GM19025 (cell line): ENCODE data around the gene LDLRAD3.

Source experiments
- ATAC-seq: cut with Tn5 transposase; IDR thresholded peaks from one replicate; pipeline ENCODE4 v1.9.1; 2021; ENCODE audit warnings: mild to moderate bottlenecking, low read depth, moderate library complexity; ENCODE audit not compliant: unreplicated experiment

LDLRAD3 gene

DNA sequence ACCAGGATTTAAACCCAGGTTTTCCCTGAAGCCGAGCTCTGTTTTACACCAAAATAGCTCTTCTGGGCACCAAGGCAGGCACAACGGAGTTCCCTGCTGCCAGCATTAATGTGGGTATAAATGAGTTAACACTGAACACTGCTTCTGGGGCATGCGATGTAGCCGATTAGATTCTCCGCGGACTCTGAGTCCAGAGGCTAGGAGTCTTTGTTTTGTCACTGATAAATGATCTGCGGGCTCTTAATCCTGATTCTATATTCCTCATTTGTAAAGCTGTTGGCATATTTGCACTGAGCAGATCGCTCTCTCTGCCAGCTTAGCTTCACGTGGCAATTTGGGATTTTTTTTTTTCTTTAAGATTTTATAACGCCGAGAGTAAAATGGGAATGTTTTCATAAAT lies 16.8 kb upstream of the LDLRAD3 start:
- ATAC-seq: no peak

DNA sequence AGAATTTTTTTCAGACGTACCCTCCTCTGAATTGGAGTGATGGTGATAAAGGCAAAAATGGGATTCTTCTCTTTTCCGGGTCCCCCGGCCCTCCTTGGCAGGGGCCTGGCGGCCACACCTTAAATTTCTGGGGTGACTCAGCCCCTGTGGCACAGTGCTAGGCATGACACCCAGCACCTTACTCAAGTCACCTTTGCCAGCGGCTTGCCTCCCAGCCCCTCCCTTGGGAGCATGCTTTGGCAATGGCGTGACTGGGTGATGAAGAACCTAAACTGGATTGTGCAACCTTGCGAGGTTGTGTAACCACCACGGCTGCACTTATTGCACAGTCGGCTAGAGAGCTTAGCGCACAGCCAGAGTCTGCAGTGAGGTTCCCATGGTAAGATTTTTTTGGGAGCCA lies 16.2 kb upstream of the LDLRAD3 start:
- ATAC-seq: no peak

DNA sequence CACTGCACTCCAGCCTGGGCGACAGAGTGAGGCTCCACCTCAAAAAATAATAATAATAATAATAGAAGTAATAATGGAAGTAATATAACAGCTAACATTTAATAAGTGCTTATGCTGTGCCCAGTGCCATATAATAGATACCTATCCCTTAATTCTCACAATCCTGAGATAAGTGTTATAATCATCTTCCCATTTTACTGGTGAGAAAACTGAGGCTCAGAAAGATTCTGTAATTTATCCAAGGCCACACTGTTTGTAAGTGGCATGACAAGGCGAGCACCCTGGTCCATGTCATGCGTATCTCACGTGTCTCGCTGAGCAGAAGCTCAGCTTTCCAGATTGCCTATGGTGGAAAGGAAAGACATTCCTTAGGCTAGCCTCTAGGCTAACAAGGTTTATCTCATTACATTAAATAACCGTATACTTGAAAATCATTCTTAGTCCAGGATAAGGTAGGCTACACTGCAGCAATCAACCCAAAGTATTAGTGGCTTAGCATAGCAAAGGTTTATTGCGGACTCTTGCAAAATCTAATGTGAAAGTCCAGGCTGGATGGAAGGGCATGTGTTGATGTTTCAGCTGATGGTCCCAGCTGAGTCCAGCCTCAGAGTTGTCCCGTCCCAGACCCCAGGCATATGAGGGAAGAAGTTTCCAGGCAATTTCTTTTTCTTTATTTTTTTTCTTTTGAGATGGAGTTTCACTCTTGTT lies 15.0 kb upstream of the LDLRAD3 start:
- no peak for ATAC-seq

DNA sequence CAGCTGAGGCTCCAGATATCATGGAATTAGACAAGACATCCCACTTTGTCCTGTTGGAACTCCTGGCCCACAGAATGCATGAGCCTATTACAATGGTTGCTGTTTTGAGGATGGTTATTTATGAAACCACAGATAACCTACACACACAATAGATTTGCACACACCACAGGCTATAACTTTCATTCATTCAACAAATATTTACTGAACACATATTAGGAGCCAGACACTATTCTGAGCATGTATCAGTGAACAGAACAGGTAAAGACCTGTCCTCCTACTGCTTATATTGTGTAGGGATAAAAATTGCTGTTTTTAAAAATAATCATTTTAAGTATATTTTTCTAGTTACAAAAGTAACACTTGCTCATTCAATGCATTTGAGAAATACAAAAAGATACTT lies 13.4 kb upstream of the LDLRAD3 start:
- no peak for ATAC-seq

DNA sequence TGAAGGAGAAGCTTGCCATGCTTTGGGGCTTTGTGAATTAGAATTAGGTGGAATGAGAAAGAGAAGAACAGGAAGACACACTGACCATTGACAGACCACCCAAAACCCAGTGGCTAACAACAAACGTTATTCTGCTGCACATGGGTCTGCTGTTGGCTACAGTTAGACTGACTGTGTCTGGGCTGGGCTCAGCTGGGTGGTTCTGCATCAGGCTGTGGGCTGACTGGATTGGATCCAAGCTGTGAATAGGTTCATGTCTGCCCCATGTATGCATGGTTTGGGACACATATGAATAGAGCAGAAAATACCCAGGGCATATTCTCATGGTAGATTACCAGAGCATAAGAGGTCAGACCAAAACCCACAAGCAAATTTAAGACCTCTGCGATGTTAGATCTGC lies 11.7 kb upstream of the LDLRAD3 start:
- no peak for ATAC-seq

DNA sequence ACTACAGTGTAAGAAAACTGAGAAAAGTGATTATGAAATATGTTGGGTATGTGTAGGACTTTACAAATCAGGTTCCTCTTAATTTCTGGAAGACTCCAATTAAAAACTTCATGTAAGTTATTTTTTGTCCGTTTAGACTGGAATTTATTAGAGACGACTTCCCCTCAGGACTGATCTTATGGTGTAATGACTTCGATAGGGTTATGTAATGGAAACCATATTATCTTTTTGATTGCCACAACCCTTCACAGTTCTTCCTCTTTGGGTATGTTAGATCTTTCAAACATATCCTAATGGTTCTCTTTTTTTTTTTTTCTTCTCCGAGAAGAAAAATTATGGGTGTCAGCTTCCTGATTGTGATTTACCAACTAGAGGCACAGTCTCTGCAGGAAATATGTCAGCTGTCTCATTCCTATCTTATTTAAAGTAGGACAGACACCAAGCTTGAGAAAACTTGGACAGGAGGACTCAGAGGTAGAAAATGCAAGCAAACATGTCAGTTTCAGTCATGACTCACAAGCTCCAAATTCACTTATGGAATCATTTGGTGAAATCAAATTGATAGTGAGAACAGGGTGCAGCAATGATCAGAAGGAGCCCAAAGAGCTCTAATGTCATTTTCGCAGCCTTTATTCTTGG lies 11.1 kb upstream of the LDLRAD3 start:
- no peak for ATAC-seq

DNA sequence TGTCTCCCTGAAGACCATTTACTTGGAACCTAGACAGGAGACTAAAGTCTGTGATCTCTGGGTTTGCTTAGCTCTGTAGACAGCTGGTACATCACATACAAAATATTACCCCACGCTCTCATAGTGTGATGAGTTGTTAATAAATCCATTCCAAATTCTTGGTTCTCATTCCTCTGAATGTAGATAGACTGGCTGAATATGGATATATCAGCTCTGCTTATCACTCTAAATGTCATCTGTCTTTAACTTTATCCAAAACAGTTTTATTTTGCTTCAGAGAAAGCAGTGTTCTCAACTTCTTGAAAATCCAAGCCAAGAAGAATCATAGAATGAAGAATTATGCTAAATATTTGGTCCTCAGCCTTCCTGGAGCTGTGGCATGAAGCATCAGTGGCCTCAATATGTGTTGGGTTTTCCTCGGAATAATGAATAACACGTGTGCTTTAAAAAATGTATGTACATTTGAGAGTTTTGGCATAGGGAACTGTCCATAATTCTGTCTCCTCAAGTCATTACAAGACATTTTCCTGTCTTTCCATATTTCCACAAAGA lies 10.5 kb upstream of the LDLRAD3 start:
- ATAC-seq: no peak

DNA sequence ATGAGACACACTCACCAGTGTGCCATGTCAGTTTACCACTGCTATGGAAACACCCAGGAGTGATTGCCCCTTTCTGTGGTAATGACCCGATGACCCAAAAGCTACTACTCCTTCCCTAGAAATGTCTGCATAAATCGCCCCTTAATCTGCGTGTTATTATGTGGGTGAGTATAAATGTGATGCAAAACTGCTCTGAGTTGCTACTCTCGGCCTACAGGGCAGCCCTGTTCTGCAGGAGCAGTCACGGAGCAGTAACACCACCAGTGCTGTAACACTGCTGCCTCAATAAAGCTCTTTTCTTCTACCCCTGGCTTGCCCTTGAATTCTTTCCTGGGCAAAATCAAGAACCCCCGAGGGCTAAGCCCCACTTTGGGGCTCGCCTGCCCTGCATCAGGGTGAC lies 9.6 kb upstream of the LDLRAD3 start:
- no peak for ATAC-seq

DNA sequence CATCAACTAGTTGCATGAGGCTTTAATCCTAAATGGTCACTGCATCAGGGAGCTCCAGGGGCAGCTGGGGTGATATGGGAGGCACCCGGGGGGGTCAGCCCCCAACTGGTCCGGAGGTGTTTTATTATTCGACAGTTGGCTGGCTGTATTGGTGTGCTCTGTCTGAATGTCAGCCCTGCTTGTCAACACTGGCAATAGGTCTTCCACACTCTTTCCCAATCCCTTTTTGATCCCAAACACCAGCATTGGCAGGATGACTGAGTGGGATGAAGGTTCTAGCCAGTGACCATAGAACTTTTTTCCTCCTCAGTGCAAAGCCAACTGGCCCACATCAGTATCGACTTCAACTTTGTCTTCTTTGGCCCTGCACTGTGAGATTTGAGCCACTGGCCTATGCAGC lies 8.9 kb upstream of the LDLRAD3 start:
- no peak for ATAC-seq

DNA sequence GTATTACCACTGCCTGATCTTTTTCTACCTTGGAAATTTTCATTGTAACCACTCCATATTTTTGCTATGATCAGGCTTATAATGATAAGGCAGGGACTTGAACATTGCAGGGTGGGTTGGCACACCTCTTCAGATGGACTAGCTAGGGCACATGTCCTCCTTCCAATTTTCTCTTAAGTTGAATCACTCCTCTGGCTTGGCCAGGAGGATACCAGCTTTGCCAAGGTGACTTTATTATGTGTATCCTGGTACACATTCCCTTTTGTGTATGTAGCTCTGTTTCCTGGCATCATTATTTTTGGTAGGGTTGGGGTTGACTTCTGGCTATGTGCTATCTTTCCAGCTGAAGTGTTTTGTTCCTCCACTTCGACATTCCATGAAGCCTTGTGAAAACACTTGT lies 8.5 kb upstream of the LDLRAD3 start:
- no peak for ATAC-seq

DNA sequence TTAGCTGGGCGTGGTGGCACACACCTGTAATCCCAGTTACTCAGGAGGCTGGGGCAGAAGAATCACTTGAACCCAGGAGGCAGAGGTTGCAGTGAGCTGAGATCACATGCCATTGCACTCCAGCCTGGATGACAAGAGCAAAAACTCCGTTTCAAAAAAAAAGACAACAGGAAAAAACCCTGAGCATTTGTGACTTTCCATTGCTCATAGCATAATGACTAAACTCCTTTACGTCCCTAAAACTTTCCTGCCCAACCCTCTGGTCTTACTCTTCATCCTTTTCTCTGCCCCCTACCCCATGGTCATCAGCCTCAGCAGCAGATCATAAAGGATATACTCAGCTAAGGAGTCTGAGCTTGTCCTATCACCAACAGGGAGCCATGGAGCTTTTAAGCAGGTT lies 6.8 kb upstream of the LDLRAD3 start:
- no peak for ATAC-seq

DNA sequence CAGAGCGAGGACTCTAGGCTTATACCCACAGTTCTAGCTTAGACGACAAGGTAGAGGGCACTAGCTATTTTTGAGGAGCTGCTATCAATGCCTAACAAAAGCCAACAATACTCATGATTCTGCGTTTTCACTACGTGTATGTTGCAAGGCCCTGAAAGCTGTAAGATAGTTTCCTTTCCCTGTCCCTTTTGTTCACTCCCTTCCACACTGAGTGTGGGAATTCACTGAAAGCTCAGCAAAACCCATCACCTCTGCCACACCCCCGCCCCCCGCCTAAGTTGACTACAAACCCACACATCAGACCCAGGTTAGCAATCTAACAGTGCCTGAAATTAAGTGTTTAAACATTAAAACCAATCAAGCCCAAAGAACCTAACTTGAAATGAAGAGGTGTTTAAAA lies 6.2 kb upstream of the LDLRAD3 start:
- no peak for ATAC-seq

DNA sequence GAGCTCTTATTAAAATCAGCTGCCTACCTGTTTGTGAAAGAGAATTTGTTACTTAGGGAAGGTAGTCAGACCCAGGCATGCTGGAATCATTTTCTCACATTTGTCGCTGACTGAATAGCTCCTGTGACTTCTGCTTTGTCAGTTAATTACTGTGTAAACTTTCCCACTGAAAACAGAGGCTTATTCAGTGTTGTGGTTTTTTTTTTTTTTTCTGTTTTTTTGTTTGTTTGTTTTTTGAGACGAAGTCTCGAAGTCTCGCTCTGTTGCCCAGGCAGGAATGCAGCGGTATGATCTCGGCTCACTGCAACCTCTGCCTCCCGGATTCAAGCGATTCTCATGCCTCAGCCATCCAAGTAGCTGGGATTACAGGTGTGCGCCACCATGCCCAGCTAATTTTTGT lies 5.6 kb upstream of the LDLRAD3 start:
- ATAC-seq: no peak

DNA sequence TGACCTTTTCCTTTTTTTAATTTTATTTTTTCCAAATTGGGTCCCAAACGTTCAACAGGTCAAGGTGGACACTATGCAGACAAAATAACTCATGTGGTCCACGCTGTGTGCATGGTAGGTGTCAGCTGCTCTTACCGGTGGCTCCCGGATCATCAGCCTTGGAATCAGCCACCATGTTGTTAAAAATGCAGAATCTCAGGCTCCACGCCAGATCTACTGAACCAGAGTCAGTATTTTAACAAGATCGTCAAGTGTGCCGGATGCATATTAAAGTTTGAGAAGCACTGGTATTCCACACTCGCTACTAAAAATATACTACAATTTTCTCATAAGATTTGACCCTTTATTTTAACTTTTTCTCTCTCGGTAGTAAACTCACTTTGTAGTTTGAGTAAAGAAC lies 553 bp upstream of the LDLRAD3 start:
- no peak for ATAC-seq

DNA sequence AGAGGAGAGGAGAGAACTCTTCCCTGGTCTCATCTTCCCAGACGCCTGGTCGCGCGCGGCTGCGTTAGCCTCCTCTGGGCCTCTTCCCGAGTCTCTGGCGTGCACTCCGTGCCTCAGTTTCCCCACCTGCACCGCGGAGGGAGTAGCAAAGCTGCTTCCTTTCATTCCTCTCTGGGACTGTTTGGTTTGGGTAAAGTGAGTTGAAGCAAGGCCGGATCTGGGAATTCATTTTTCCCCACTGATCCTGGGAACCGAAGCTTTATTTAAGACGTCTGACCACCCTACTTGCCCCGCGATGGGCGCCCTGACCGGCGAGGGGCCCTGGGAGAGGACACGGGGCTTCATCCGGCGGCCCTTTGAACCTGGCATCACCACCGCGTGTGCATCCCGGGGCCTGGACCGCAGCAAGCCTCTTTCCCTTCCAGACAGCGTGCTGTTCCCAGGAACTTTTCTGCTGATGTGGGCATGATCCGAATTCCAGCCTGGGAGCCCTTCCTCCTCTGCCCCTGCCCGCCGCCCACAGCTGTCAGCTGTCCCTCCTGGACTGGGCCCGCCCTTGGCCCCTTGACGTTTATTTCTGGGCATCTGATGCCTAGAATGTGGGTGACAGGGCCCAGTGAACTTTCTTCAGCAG lies 758 bp downstream of the LDLRAD3 start:
- ATAC-seq: no peak

DNA sequence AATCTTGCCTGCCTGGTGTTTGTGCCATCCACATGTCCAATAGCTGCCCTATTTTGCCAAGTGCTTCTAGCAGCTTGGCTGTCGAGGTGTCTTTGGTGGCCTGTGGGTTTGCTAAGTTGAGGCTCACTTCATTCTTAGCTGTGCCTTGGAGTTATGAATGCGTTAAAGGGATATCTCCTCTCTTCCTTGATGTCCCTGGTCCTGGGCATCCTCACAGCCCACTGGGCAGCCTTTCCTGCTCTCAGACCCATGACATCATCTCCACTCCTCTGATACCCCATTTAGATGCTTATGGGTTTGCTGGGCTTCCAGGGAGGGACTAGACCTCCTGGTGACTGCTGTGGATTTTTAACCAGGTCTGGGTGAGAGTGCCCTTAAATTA lies 1.3 kb downstream of the LDLRAD3 start:
- no peak for ATAC-seq

DNA sequence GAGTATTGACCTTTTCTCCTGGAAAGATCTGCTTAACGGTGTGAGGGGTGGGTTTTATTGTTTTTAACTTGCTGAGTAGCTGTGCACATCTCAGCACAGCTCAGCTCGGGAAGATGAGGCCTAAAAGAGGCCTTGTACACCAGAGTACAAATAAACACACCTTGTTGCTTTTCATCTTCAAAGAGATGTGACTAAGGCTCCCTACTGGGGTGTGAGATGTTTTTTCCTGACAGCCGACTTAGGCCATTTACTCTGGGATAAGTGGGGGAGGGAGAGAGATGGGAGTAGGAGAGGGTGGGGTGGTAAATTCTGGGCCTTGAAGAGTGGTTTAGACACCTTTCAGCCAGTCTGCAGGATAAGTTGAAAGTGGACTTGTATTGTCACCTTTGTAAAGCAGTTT lies 2.9 kb downstream of the LDLRAD3 start:
- no peak for ATAC-seq

DNA sequence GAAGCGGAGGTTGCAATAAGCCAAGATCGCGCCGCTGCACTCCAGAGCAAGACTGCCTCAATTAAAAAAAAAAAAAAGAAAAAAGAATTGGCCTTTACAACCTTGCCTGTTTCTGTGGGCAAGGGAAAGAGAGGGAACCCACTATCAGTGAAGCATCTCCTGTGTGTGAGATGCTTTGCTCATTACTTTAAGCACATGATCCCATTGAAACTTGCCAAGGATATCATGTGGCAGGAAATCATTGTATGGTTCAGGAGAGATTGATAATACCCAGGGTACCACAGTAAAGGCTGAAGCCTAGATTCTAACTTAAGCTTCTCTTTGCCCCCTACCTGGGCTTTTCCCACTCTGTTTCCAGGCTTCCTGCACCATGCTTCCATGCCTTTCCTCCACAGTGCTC lies 3.6 kb downstream of the LDLRAD3 start:
- ATAC-seq: no peak

DNA sequence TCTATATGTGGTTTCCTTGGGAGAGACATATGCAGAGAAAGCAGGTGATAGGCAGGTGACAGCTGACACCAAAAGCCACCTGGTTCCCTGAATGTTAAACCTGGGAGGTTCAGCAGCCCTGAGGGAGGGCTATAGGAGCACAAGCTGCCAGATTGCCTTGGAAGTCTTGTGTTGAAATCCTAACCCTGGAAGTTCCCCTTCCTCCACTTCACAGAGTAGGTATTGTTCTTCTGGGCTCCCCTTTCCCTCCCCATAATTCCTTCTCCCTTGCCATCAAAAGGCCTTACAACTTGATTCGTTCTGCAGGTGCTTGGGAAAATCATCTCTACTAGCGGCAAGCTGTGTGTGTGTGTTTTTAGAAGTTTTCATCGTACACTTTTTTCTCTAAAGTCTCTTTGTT lies 5.4 kb downstream of the LDLRAD3 start:
- ATAC-seq: no peak

DNA sequence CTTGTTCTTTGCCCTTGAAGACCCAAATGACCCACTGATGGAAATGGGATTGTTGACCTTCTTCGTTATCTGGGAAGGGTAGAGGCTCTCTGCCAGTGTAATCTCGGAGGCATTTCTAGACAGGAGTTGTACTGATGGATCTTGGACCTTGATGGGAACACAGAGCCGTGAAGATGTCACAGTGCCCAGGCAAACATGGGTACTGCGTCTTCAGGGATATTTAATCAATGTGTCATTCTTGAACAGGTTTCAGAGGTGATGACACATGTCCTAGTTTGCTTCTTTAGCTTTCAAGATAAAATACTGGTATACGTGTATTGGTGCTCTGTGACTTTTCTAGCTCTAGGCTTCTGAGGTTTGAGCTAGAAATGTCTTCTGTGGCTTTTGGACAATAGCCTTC lies 6.2 kb downstream of the LDLRAD3 start:
- ATAC-seq: no peak

DNA sequence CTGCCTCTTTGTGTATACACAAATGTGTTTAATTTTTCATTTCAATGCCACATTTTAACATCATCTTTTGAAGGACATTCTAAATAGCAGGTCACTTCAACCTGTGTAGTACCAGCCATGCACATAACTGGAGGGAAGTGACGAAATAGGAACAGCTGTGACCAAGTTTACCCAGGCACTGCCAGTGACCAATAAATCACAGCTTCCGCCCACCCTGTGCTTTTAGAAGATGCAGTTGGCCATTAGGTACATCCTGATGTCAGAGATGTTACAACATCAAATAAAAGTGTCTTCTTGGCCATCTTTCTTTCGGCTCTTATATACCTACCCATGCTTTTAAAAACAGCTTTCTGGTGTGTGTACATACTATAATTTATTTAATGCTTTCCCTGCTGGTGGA lies 7.8 kb downstream of the LDLRAD3 start:
- ATAC-seq: no peak
